ENCODE data around the gene SIGLECL1.
"Not testable (repeated sequence)": the region's sequence is repeated elsewhere in the genome, so short reads cannot be mapped to it uniquely, and the experiment has no call there.

Gene SIGLECL1

GRCh38 chr19:51220996-51221395 lies 29.9 kb upstream of the SIGLECL1 start:
- H3K27me3 ChIP-seq (ENCODE audit: control insufficient read depth in 2 of 2, insufficient read depth in 2 of 2, low read length in 2 of 2): no peaks in the 10 kb centered on the region
- H3K4me3 ChIP-seq (ENCODE audit: low read length in 2 of 2): no peak overlapping the region
- no peak overlapping the region for H3K27ac ChIP-seq (ENCODE audit: low read depth in 2 of 2, low read length in 2 of 2)
- no peaks in the 10 kb centered on the region for H3K36me3 ChIP-seq (ENCODE audit: control insufficient read depth in 2 of 2, insufficient read depth in 2 of 2, low read length in 2 of 2)
- no peak overlapping the region for H3K9ac ChIP-seq (ENCODE audit: low read depth in 1 of 2, low read length in 2 of 2)
- no peaks in the 10 kb centered on the region for H3K4me1 ChIP-seq (ENCODE audit: control insufficient read depth in 2 of 2, insufficient read depth in 2 of 2, low read length in 2 of 2)
- H3K9me3 ChIP-seq (ENCODE audit: control insufficient read depth in 2 of 2, low read length in 2 of 2): no peaks in the 10 kb centered on the region

GRCh38 chr19:51224163-51224641 lies 26.7 kb upstream of the SIGLECL1 start:
- no peaks in the 10 kb centered on the region for H3K36me3 ChIP-seq (ENCODE audit: control insufficient read depth in 2 of 2, insufficient read depth in 2 of 2, low read length in 2 of 2)
- H3K4me3 ChIP-seq (ENCODE audit: low read length in 2 of 2): no peak overlapping the region
- no peaks in the 10 kb centered on the region for H3K9me3 ChIP-seq (ENCODE audit: control insufficient read depth in 2 of 2, low read length in 2 of 2)
- H3K9ac ChIP-seq (ENCODE audit: low read depth in 1 of 2, low read length in 2 of 2): no peak overlapping the region
- no peaks in the 10 kb centered on the region for H3K27me3 ChIP-seq (ENCODE audit: control insufficient read depth in 2 of 2, insufficient read depth in 2 of 2, low read length in 2 of 2)
- H3K27ac ChIP-seq (ENCODE audit: low read depth in 2 of 2, low read length in 2 of 2): no peak overlapping the region
- H3K4me1 ChIP-seq (ENCODE audit: control insufficient read depth in 2 of 2, insufficient read depth in 2 of 2, low read length in 2 of 2): no peaks in the 10 kb centered on the region

- H3K27me3 ChIP-seq (ENCODE audit: control insufficient read depth in 2 of 2, insufficient read depth in 2 of 2, low read length in 2 of 2); H3K9ac ChIP-seq (ENCODE audit: low read depth in 1 of 2, low read length in 2 of 2); H3K4me1 ChIP-seq (ENCODE audit: control insufficient read depth in 2 of 2, insufficient read depth in 2 of 2, low read length in 2 of 2); H3K36me3 ChIP-seq (ENCODE audit: control insufficient read depth in 2 of 2, insufficient read depth in 2 of 2, low read length in 2 of 2); H3K9me3 ChIP-seq (ENCODE audit: control insufficient read depth in 2 of 2, low read length in 2 of 2); H3K27ac ChIP-seq (ENCODE audit: low read depth in 2 of 2, low read length in 2 of 2): not testable (repeated sequence)
- H3K4me3 ChIP-seq (ENCODE audit: low read length in 2 of 2): peak within 1 kb of the TSS; percentile 14 to 48
These were observed 25.9 kb upstream of the SIGLECL1 start, which contains the start of gene CD33 for GRCh38 chr19:51224898-51225393. CD33 (plus strand) TSS chr19:51225080; CDS start chr19:51225119, 39 bp downstream.

GRCh38 chr19:51226067-51226466 lies 24.8 kb upstream of the SIGLECL1 start:
- no peak overlapping the region for H3K27ac ChIP-seq (ENCODE audit: low read depth in 2 of 2, low read length in 2 of 2)

GRCh38 chr19:51227326-51227725 lies 23.6 kb upstream of the SIGLECL1 start:
- no peaks in the 10 kb centered on the region for H3K4me1 ChIP-seq (ENCODE audit: control insufficient read depth in 2 of 2, insufficient read depth in 2 of 2, low read length in 2 of 2)
- H3K9me3 ChIP-seq (ENCODE audit: control insufficient read depth in 2 of 2, low read length in 2 of 2): no peaks in the 10 kb centered on the region
- no peaks in the 10 kb centered on the region for H3K27me3 ChIP-seq (ENCODE audit: control insufficient read depth in 2 of 2, insufficient read depth in 2 of 2, low read length in 2 of 2)
- H3K27ac ChIP-seq (ENCODE audit: low read depth in 2 of 2, low read length in 2 of 2): no peak overlapping the region
- no peaks in the 10 kb centered on the region for H3K36me3 ChIP-seq (ENCODE audit: control insufficient read depth in 2 of 2, insufficient read depth in 2 of 2, low read length in 2 of 2)
- H3K9ac ChIP-seq (ENCODE audit: low read depth in 1 of 2, low read length in 2 of 2): no peak overlapping the region
- H3K4me3 ChIP-seq (ENCODE audit: low read length in 2 of 2): no peak overlapping the region

More at GRCh38 chr19:51226067-51226466, 24.8 kb upstream of the SIGLECL1 start:
- Histone ChIP-seq H3K9me3 (ENCODE audit: control insufficient read depth in 2 of 2, low read length in 2 of 2) (no peaks in the 10 kb centered on the region), H3K36me3 (ENCODE audit: control insufficient read depth in 2 of 2, insufficient read depth in 2 of 2, low read length in 2 of 2) (no peaks in the 10 kb centered on the region), H3K4me3 (ENCODE audit: low read length in 2 of 2) (no peak overlapping the region), H3K9ac (ENCODE audit: low read depth in 1 of 2, low read length in 2 of 2) (no peak overlapping the region), H3K4me1 (ENCODE audit: control insufficient read depth in 2 of 2, insufficient read depth in 2 of 2, low read length in 2 of 2) (no peaks in the 10 kb centered on the region), H3K27me3 (ENCODE audit: control insufficient read depth in 2 of 2, insufficient read depth in 2 of 2, low read length in 2 of 2) (no peaks in the 10 kb centered on the region)

GRCh38 chr19:51227966-51228365 lies 22.9 kb upstream of the SIGLECL1 start:
- Histone ChIP-seq H3K9me3 (ENCODE audit: control insufficient read depth in 2 of 2, low read length in 2 of 2) (no peaks in the 10 kb centered on the region), H3K27ac (ENCODE audit: low read depth in 2 of 2, low read length in 2 of 2) (no peak overlapping the region), H3K9ac (ENCODE audit: low read depth in 1 of 2, low read length in 2 of 2) (no peak overlapping the region), H3K4me1 (ENCODE audit: control insufficient read depth in 2 of 2, insufficient read depth in 2 of 2, low read length in 2 of 2) (no peaks in the 10 kb centered on the region), H3K27me3 (ENCODE audit: control insufficient read depth in 2 of 2, insufficient read depth in 2 of 2, low read length in 2 of 2) (no peaks in the 10 kb centered on the region), H3K4me3 (ENCODE audit: low read length in 2 of 2) (no peak overlapping the region), H3K36me3 (ENCODE audit: control insufficient read depth in 2 of 2, insufficient read depth in 2 of 2, low read length in 2 of 2) (no peaks in the 10 kb centered on the region)

GRCh38 chr19:51240866-51241265 lies 10.0 kb upstream of the SIGLECL1 start:
- H3K4me1 ChIP-seq (ENCODE audit: control insufficient read depth in 2 of 2, insufficient read depth in 2 of 2, low read length in 2 of 2): no peaks in the 10 kb centered on the region
- H3K27me3 ChIP-seq (ENCODE audit: control insufficient read depth in 2 of 2, insufficient read depth in 2 of 2, low read length in 2 of 2): no peaks in the 10 kb centered on the region
- no peak overlapping the region for H3K9ac ChIP-seq (ENCODE audit: low read depth in 1 of 2, low read length in 2 of 2)
- no peak overlapping the region for H3K27ac ChIP-seq (ENCODE audit: low read depth in 2 of 2, low read length in 2 of 2)
- no peaks in the 10 kb centered on the region for H3K36me3 ChIP-seq (ENCODE audit: control insufficient read depth in 2 of 2, insufficient read depth in 2 of 2, low read length in 2 of 2)
- no peaks in the 10 kb centered on the region for H3K9me3 ChIP-seq (ENCODE audit: control insufficient read depth in 2 of 2, low read length in 2 of 2)
- H3K4me3 ChIP-seq (ENCODE audit: low read length in 2 of 2): no peak overlapping the region

- Histone ChIP-seq H3K27me3 (ENCODE audit: control insufficient read depth in 2 of 2, insufficient read depth in 2 of 2, low read length in 2 of 2) (no peaks in the 10 kb centered on the region), H3K9me3 (ENCODE audit: control insufficient read depth in 2 of 2, low read length in 2 of 2) (no peaks in the 10 kb centered on the region), H3K4me3 (ENCODE audit: low read length in 2 of 2) (no peak overlapping the region), H3K27ac (ENCODE audit: low read depth in 2 of 2, low read length in 2 of 2) (no peak overlapping the region), H3K36me3 (ENCODE audit: control insufficient read depth in 2 of 2, insufficient read depth in 2 of 2, low read length in 2 of 2) (no peaks in the 10 kb centered on the region), H3K4me1 (ENCODE audit: control insufficient read depth in 2 of 2, insufficient read depth in 2 of 2, low read length in 2 of 2) (no peaks in the 10 kb centered on the region), H3K9ac (ENCODE audit: low read depth in 1 of 2, low read length in 2 of 2) (no peak overlapping the region)
These were observed 7.8 kb upstream of the SIGLECL1 start for GRCh38 chr19:51242881-51243630.

GRCh38 chr19:51246164-51246552 lies 4.7 kb upstream of the SIGLECL1 start:
- Histone ChIP-seq H3K27me3 (ENCODE audit: control insufficient read depth in 2 of 2, insufficient read depth in 2 of 2, low read length in 2 of 2) (no peaks in the 10 kb centered on the region), H3K9me3 (ENCODE audit: control insufficient read depth in 2 of 2, low read length in 2 of 2) (no peaks in the 10 kb centered on the region), H3K36me3 (ENCODE audit: control insufficient read depth in 2 of 2, insufficient read depth in 2 of 2, low read length in 2 of 2) (no peaks in the 10 kb centered on the region), H3K9ac (ENCODE audit: low read depth in 1 of 2, low read length in 2 of 2) (no peak overlapping the region), H3K4me1 (ENCODE audit: control insufficient read depth in 2 of 2, insufficient read depth in 2 of 2, low read length in 2 of 2) (no peaks in the 10 kb centered on the region), H3K27ac (ENCODE audit: low read depth in 2 of 2, low read length in 2 of 2) (no peak overlapping the region), H3K4me3 (ENCODE audit: low read length in 2 of 2) (no peak overlapping the region)

- Histone ChIP-seq H3K27me3 (ENCODE audit: control insufficient read depth in 2 of 2, insufficient read depth in 2 of 2, low read length in 2 of 2) (no peaks in the 10 kb centered on the region), H3K27ac (ENCODE audit: low read depth in 2 of 2, low read length in 2 of 2) (no peak overlapping the region), H3K9ac (ENCODE audit: low read depth in 1 of 2, low read length in 2 of 2) (no peak overlapping the region), H3K36me3 (ENCODE audit: control insufficient read depth in 2 of 2, insufficient read depth in 2 of 2, low read length in 2 of 2) (no peaks in the 10 kb centered on the region), H3K9me3 (ENCODE audit: control insufficient read depth in 2 of 2, low read length in 2 of 2) (no peaks in the 10 kb centered on the region), H3K4me3 (ENCODE audit: low read length in 2 of 2) (no peak overlapping the region), H3K4me1 (ENCODE audit: control insufficient read depth in 2 of 2, insufficient read depth in 2 of 2, low read length in 2 of 2) (no peaks in the 10 kb centered on the region)
These were observed 2.8 kb upstream of the SIGLECL1 start for GRCh38 chr19:51247972-51248590.

Measured in mucosa of rectum (tissue), 2 donors.